H9 (cell line): Measurements from ENCODE around the gene PA2G4. TPM values are rescaled to one million over a fixed set of nuclear protein-coding genes. Genes with fewer than 3 reads are reported as not detected.

ENCODE experiments used
- DNase-seq: peaks from one replicate; pipeline ENCODE4 v3.0.0-alpha.2; 2017
- H2AFZ ChIP-seq: one replicate; pipeline ENCODE4 v1.6.1; 2013; ENCODE audit warnings: mild to moderate bottlenecking, low read length, control low read depth, moderate library complexity
- H2AK5ac ChIP-seq: 2 replicates; pipeline ENCODE4 v1.6.1; 2013; ENCODE audit warnings: low read length, control low read depth, mixed read lengths; ENCODE audit not compliant: insufficient read length
- H2BK120ac ChIP-seq: one replicate; pipeline ENCODE4 v1.6.1; 2013; ENCODE audit warnings: low read depth, mild to moderate bottlenecking, low read length, control low read depth, inconsistent platforms; ENCODE audit not compliant: poor library complexity, severe bottlenecking
- H2BK12ac ChIP-seq: 2 replicates; pipeline ENCODE4 v1.6.1; 2013; ENCODE audit warnings: low read length, control low read depth, mixed read lengths, low read depth; ENCODE audit not compliant: insufficient read length
- H2BK15ac ChIP-seq: 2 replicates; pipeline ENCODE4 v1.6.1; 2013; ENCODE audit warnings: low read depth, low read length, control low read depth
- H2BK20ac ChIP-seq: one replicate; pipeline ENCODE4 v1.6.1; 2013; ENCODE audit warnings: low read depth, mild to moderate bottlenecking, low read length, control low read depth, inconsistent platforms; ENCODE audit not compliant: poor library complexity, severe bottlenecking
- H2BK5ac ChIP-seq: 2 replicates; pipeline ENCODE4 v1.6.1; 2013; ENCODE audit warnings: low read length, control low read depth, mixed read lengths; ENCODE audit not compliant: insufficient read length
- H3K14ac ChIP-seq: 2 replicates; pipeline ENCODE4 v1.6.1; 2013; ENCODE audit warnings: low read length, control low read depth; ENCODE audit not compliant: insufficient read depth
- H3K18ac ChIP-seq: 2 replicates; pipeline ENCODE4 v1.6.1; 2013; ENCODE audit warnings: low read depth, mild to moderate bottlenecking, mixed read lengths, low read length, control low read depth; ENCODE audit not compliant: insufficient read length
- H3K23ac ChIP-seq: 2 replicates; pipeline ENCODE4 v1.6.1; 2013; ENCODE audit warnings: low read length, control low read depth, mixed read lengths, low read depth; ENCODE audit not compliant: insufficient read length
- H3K23me2 ChIP-seq: 2 replicates; pipeline ENCODE4 v1.6.1; 2013; ENCODE audit warnings: low read depth, mild to moderate bottlenecking, mixed read lengths, low read length, control low read depth; ENCODE audit not compliant: insufficient read length, poor library complexity, severe bottlenecking
- H3K27ac ChIP-seq: 2 replicates; pipeline ENCODE4 v1.5.1; 2013; ENCODE audit warnings: low read length, control low read depth, mixed read lengths, low read depth; ENCODE audit not compliant: insufficient read length
- H3K27me3 ChIP-seq: 2 replicates; pipeline ENCODE4 v1.6.1; 2013; ENCODE audit warnings: low read length, control low read depth, inconsistent platforms; ENCODE audit not compliant: insufficient read depth
- H3K4ac ChIP-seq: 2 replicates; pipeline ENCODE4 v1.6.1; 2013; ENCODE audit warnings: low read depth, mild to moderate bottlenecking, control low read depth, inconsistent platforms, low read length, moderate library complexity
- H3K4me1 ChIP-seq: 2 replicates; pipeline ENCODE4 v1.6.1; 2013; ENCODE audit warnings: low read length, control low read depth, inconsistent platforms; ENCODE audit not compliant: insufficient read depth
- H3K4me2 ChIP-seq: 2 replicates; pipeline ENCODE4 v1.6.1; 2013; ENCODE audit warnings: low read length, control low read depth, mixed read lengths; ENCODE audit not compliant: insufficient read length, insufficient read depth
- H3K56ac ChIP-seq: 2 replicates; pipeline ENCODE4 v1.6.1; 2013; ENCODE audit warnings: low read depth, mild to moderate bottlenecking, mixed read lengths, low read length, control low read depth; ENCODE audit not compliant: insufficient read length
- H3K79me1 ChIP-seq: 2 replicates; pipeline ENCODE4 v1.6.1; 2013; ENCODE audit warnings: low read depth, mild to moderate bottlenecking, moderate library complexity, low read length, control low read depth, inconsistent platforms; ENCODE audit not compliant: insufficient read depth, poor library complexity, severe bottlenecking
- H3K79me2 ChIP-seq: 2 replicates; pipeline ENCODE4 v1.6.1; 2013; ENCODE audit warnings: low read length, control low read depth, inconsistent platforms; ENCODE audit not compliant: insufficient read depth
- H3K9ac ChIP-seq: 2 replicates; pipeline ENCODE4 v1.6.1; 2013; ENCODE audit warnings: low read length, control low read depth, mixed read lengths; ENCODE audit not compliant: insufficient read length; ENCODE audit errors: extremely low read depth
- H3K9me3 ChIP-seq: one replicate; pipeline ENCODE4 v1.6.1; 2013; ENCODE audit warnings: low read depth, low read length, inconsistent platforms; ENCODE audit not compliant: control insufficient read depth
- H3T11ph ChIP-seq: one replicate; pipeline ENCODE4 v1.6.1; 2013; ENCODE audit warnings: mild to moderate bottlenecking, low read length, control low read depth, inconsistent platforms
- H4K20me1 ChIP-seq: one replicate; pipeline ENCODE4 v1.6.1; 2013; ENCODE audit not compliant: control insufficient read depth, insufficient read length, insufficient read depth
- H4K5ac ChIP-seq: 2 replicates; pipeline ENCODE4 v1.6.1; 2013; ENCODE audit warnings: low read depth, mild to moderate bottlenecking, mixed read lengths, low read length, control low read depth; ENCODE audit not compliant: insufficient read length
- H4K8ac ChIP-seq: replicated peaks from 2 replicates; pipeline ENCODE4 v1.6.1; 2013; ENCODE audit warnings: low read length, control low read depth, mixed read lengths, low read depth; ENCODE audit not compliant: insufficient read length
- H4K91ac ChIP-seq: 2 replicates; pipeline ENCODE4 v1.6.1; 2013; ENCODE audit warnings: low read depth, mild to moderate bottlenecking, moderate library complexity, mixed read lengths, low read length, control low read depth; ENCODE audit not compliant: insufficient read length
- H3K27ac Mint-ChIP-seq, 3 experiments: 2 replicates in 2 of 3; 3 replicates in 1 of 3; pipeline ENCODE4 v1.8.0; 2020 to 2021; ENCODE audit warnings: mixed read lengths in 3 of 3, mild to moderate bottlenecking in 1 of 3, moderate library complexity in 1 of 3
- H3K27me3 Mint-ChIP-seq: 2 replicates; pipeline ENCODE4 v1.8.0; 2021; ENCODE audit warnings: low read depth, mild to moderate bottlenecking, moderate library complexity, mixed read lengths
- H3K36me3 Mint-ChIP-seq, 3 experiments: 2 replicates in 2 of 3; 3 replicates in 1 of 3; pipeline ENCODE4 v1.8.0; 2020 to 2021; ENCODE audit warnings: low read depth in 3 of 3, mixed read lengths in 3 of 3; ENCODE audit not compliant: insufficient read depth in 1 of 3
- H3K4me1 Mint-ChIP-seq, 2 experiments: 2 replicates each; pipeline ENCODE4 v1.8.0; 2020; ENCODE audit warnings: mixed read lengths in 2 of 2
- H3K4me3 Mint-ChIP-seq, 2 experiments: 2 replicates in 1 of 2; 3 replicates in 1 of 2; pipeline ENCODE4 v1.8.0; 2020 to 2021; ENCODE audit warnings: mild to moderate bottlenecking in 2 of 2, mixed read lengths in 2 of 2, moderate library complexity in 1 of 2
- H3K9me3 Mint-ChIP-seq, 2 experiments: 2 replicates in 1 of 2; 3 replicates in 1 of 2; pipeline ENCODE4 v1.8.0; 2020; ENCODE audit warnings: mild to moderate bottlenecking in 2 of 2, mixed read lengths in 2 of 2, moderate library complexity in 1 of 2
- WGBS: extraction: QIAGEN DNeasy Blood & Tissue Kit; methylation state at CpG from one replicate; pipeline ENCODE4 v1.1.7; 2013; ENCODE audit warnings: missing lambda C conversion rate, low lambda C conversion rate, mixed read lengths; ENCODE audit not compliant: insufficient read length; ENCODE audit errors: extremely low coverage; 5-methylcytosine and 5-hydroxymethylcytosine counted together
- total RNA-seq: library from RNA; stranded (reverse); gene quantifications from 2 replicates; pipeline ENCODE4 v1.2.1, GENCODE V29; 2021
- TF ChIP-seq, protein P1 (sequence below): fragments of 200-600 bp; sonication (generic); conservative IDR thresholded peaks from 3 replicates; pipeline ENCODE4 v1.8.0; 2021; ENCODE audit warnings: antibody characterized with exemption, mild to moderate bottlenecking

PA2G4 gene
- total RNA-seq, 1 experiment from 2014 or later, result 248 TPM

DNA sequence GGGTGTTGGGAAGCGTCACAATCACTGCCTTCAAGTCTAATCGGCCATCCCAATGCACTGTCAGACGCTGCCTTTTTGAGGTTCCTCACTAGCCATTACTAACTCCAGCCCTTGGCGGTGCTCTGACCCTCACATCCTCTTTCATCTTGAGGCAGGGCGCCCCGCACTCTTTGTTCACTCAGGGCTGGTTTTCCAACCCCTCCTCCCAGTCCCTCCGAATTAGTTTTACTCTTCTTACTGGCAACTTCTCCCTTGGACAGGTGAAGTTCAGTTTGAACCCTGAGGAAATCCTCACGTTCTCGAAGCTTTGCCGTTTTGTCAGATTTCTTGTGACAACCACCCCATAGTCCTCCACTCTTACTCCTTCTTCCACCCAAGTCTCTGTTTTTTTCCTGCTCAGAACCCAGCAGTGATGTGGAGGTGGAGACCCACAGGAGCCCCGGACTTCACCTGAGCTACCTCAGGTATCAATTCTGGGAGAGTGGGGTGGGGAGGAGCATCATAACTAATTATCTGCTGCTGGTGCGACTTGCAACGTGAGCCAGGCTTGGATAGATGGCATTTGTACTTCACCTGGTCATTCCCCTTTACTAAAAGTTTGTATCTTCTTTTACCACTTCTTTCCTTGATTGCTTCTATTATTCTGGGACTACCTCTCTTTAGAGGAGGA is 14.5 kb downstream of the PA2G4 start:
- Histone ChIP-seq H3K18ac (no peak overlapping the region), H4K5ac (no peak overlapping the region), H3K23ac (no peak overlapping the region), H3K9me3 (no peaks in the 10 kb centered on the region), H3K79me1 (no peaks in the 10 kb centered on the region), H3K79me2 (peaks cover 3% of the 10 kb centered on the region; the same call in 1 of the 2 replicates), H2BK15ac (no peak overlapping the region), H3K56ac (no peak overlapping the region), H2AK5ac (no peak overlapping the region), H4K8ac (no peak overlapping the region), H3T11ph (no peak overlapping the region), H3K23me2 (peaks cover 8% of the 10 kb centered on the region), H3K9ac (peak overlapping the region; percentile 61), H3K4ac (no peak overlapping the region), H3K4me1 (no peaks in the 10 kb centered on the region; the same call in 1 of the 2 replicates), H2BK12ac (no peak overlapping the region), H4K20me1 (no peaks in the 10 kb centered on the region), H4K91ac (no peak overlapping the region), H2BK5ac (no peak overlapping the region), H3K27ac (no peak overlapping the region), H2AFZ (no peak overlapping the region), H3K14ac (no peak overlapping the region), H2BK20ac (no peak overlapping the region), H2BK120ac (no peak overlapping the region), H3K4me2 (peak overlapping the region; percentile 70), H3K27me3 (no peaks in the 10 kb centered on the region)
- peak overlapping the region; percentile 74 to 99 (median 94) for H3K27ac Mint-ChIP-seq
- H3K4me1 Mint-ChIP-seq, result peaks cover 25 to 27% of the 10 kb centered on the region in 2 experiments
- H3K27me3 Mint-ChIP-seq, result peaks cover 2% of the 10 kb centered on the region; the same call in 1 of the 2 replicates
- no CpG with 5 or more reads among the region's 13 CpGs for WGBS
- H3K4me3 Mint-ChIP-seq, result peak overlapping the region; percentile 97 to 98
- peaks cover 29 to 49% (median 39%) of the 10 kb centered on the region in 3 experiments for H3K36me3 Mint-ChIP-seq
- DNase-seq, result no peak
- TF ChIP-seq, protein P1, sequence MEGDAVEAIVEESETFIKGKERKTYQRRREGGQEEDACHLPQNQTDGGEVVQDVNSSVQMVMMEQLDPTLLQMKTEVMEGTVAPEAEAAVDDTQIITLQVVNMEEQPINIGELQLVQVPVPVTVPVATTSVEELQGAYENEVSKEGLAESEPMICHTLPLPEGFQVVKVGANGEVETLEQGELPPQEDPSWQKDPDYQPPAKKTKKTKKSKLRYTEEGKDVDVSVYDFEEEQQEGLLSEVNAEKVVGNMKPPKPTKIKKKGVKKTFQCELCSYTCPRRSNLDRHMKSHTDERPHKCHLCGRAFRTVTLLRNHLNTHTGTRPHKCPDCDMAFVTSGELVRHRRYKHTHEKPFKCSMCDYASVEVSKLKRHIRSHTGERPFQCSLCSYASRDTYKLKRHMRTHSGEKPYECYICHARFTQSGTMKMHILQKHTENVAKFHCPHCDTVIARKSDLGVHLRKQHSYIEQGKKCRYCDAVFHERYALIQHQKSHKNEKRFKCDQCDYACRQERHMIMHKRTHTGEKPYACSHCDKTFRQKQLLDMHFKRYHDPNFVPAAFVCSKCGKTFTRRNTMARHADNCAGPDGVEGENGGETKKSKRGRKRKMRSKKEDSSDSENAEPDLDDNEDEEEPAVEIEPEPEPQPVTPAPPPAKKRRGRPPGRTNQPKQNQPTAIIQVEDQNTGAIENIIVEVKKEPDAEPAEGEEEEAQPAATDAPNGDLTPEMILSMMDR, result no peak
- peaks cover 3 to 7% of the 10 kb centered on the region in 2 experiments; a peak in 2 of 5 replicates for H3K9me3 Mint-ChIP-seq
